Stomach (tissue), 9 donors: ENCODE data around the gene ZSWIM3. TPM values are rescaled to one million over a fixed set of nuclear protein-coding genes. Genes with fewer than 3 reads are reported as not detected.

Experiments
- DNase-seq, 2 donors: peaks; one replicate each; pipeline versions ENCODE4 v3.0.0 to v3.0.0-alpha.2; 2013 to 2019
- H3K27ac ChIP-seq, 5 donors: fragments of 200-600 bp in 4 of 5; sonication (generic) in 4 of 5; one replicate each; pipeline ENCODE4 v1.5.1; 2013 to 2019; ENCODE audit warnings: mild to moderate bottlenecking in 1 of 5, moderate library complexity in 1 of 5
- H3K27me3 ChIP-seq, 3 donors: fragments of 200-600 bp; sonication (generic); one replicate each; pipeline ENCODE4 v1.5.1; 2017 to 2019; ENCODE audit warnings: mixed run types in 1 of 3
- H3K36me3 ChIP-seq, 4 donors: fragments of 200-600 bp; sonication (generic); 1 replicate in 3 of 4; 2 replicates in 1 of 4; pipeline ENCODE4 v1.5.1; 2016 to 2019
- H3K4me1 ChIP-seq, 4 donors: fragments of 200-600 bp; sonication (generic); one replicate each; pipeline ENCODE4 v1.5.1; 2016 to 2019
- H3K4me3 ChIP-seq, 4 donors: fragments of 200-600 bp; sonication (generic) in 3 of 4; one replicate each; pipeline ENCODE4 v1.5.1; 2016 to 2019; ENCODE audit warnings: mild to moderate bottlenecking in 1 of 4
- H3K9me3 ChIP-seq, 4 donors: fragments of 200-600 bp; sonication (generic); one replicate each; pipeline ENCODE4 v1.5.1; 2016 to 2019
- CTCF ChIP-seq, 7 experiments: fragments of 450-650 bp in 4 of 7; fragments of 200-600 bp in 3 of 7; sonication (generic) in 3 of 7; IDR thresholded peaks; one replicate each; pipeline ENCODE4 v1.5.1; 2016 to 2019; ENCODE audit warnings: antibody characterized with exemption in 7 of 7, control low read depth in 2 of 7, mild to moderate bottlenecking in 1 of 7
- EP300 ChIP-seq: sonication (generic); formaldehyde crosslinking; IDR thresholded peaks from one replicate; pipeline ENCODE4 v1.6.1; 2017; ENCODE audit warnings: antibody characterized with exemption
- POLR2A ChIP-seq, 4 donors: fragments of 450-650 bp; IDR thresholded peaks; one replicate each; pipeline ENCODE4 v1.6.1; 2016; ENCODE audit warnings: antibody characterized with exemption in 4 of 4, control low read depth in 2 of 4, mild to moderate bottlenecking in 1 of 4, moderate library complexity in 1 of 4
- POLR2AphosphoS5 ChIP-seq, 3 donors: sonication (generic); formaldehyde crosslinking; IDR thresholded peaks; one replicate each; pipeline ENCODE4 v1.6.1; 2016; ENCODE audit warnings: antibody characterized with exemption in 3 of 3
- WGBS, 5 donors: extraction: QIAGEN DNeasy Blood & Tissue Kit in 3 of 5; methylation state at CpG; one replicate each; pipeline versions ENCODE4 v1.1.5 to v1.1.7; 2013 to 2018; 5-methylcytosine and 5-hydroxymethylcytosine counted together
- intact Hi-C: fragments of 100-400 bp; cut with DNase I; formaldehyde crosslinking; loops from one replicate; pipeline ENCODE4 v1.15.1; 2023; ENCODE audit warnings: low total_unique reads
- polyA plus RNA-seq, 3 donors: library from polyadenylated mRNA; stranded (reverse); fragments of 200-250 nt; gene quantifications; one replicate each; pipeline ENCODE4 v1.2.3, GENCODE V29; 2013
- total RNA-seq, 5 donors: library from RNA; depleted of rRNA; stranded (reverse); fragments of >200 nt; gene quantifications; one replicate each; pipeline versions ENCODE4 v1.1.0 to v1.2.3, GENCODE V29; 2014 to 2016
- donor health status: healthy with polysubstance abuse.
- donor health status: Bipolar disorder and iron deficiency.
- donor health status: healthy.

The ZSWIM3 gene
- total and polyA plus RNA-seq, 8 donors: 0.87 to 2.3 (median 1.8) TPM; not detected in 1

GRCh38 chr20:45861221-45862075, 4.0 kb downstream of the ZSWIM3 start:
- peak in 1 of 3 donors; percentile 12 for TF ChIP-seq POLR2AphosphoS5 (IDR thresholded peaks at IDR 0.05)
- no peak for TF ChIP-seq POLR2A (IDR thresholded peaks at IDR 0.05)
- TF ChIP-seq CTCF (IDR thresholded peaks at IDR 0.05): no peak
- TF ChIP-seq EP300: no peak
- Histone ChIP-seq H3K27me3 (no peaks in the 10 kb centered on the region), H3K4me1 (peaks cover 9 to 33% (median 23%) of the 10 kb centered on the region in 4 donors), H3K27ac (peak overlapping the region in 2 of 5 donors; percentile 30 to 38), H3K36me3 (no peaks in the 10 kb centered on the region), H3K9me3 (no peaks in the 10 kb centered on the region), H3K4me3 (no peak overlapping the region)
- intact Hi-C loops: no loop called here
- DNase-seq: peak; percentile 40 to 41
- WGBS, 5 donors: 66 to 78% (median 74%) methylated on average over 7 of the region's 7 CpGs

GRCh38 chr20:45863543-45864470, 6.4 kb downstream of the ZSWIM3 start:
- Histone ChIP-seq H3K4me3 (no peak overlapping the region), H3K9me3 (no peaks in the 10 kb centered on the region), H3K27me3 (no peaks in the 10 kb centered on the region), H3K36me3 (no peaks in the 10 kb centered on the region), H3K27ac (no peak overlapping the region), H3K4me1 (peaks cover 7 to 24% (median 7%) of the 10 kb centered on the region in 4 donors)
- WGBS, 5 donors: 81 to 92% (median 88%) methylated on average over 7 of the region's 7 CpGs
- DNase-seq: no peak
- TF ChIP-seq EP300: no peak
- TF ChIP-seq POLR2AphosphoS5 (IDR thresholded peaks at IDR 0.05): no peak
- TF ChIP-seq CTCF (IDR thresholded peaks at IDR 0.05): no peak
- no peak for TF ChIP-seq POLR2A (IDR thresholded peaks at IDR 0.05)
- intact Hi-C loops: no loop called here

GRCh38 chr20:45866454-45866853, 9.0 kb downstream of the ZSWIM3 start:
- WGBS, 5 donors: 92 to 98% (median 96%) methylated on average over 5 of the region's 5 CpGs
- TF ChIP-seq POLR2AphosphoS5 (IDR thresholded peaks at IDR 0.05) (no peak), EP300 (no peak), CTCF (IDR thresholded peaks at IDR 0.05) (no peak), POLR2A (IDR thresholded peaks at IDR 0.05) (no peak)

GRCh38 chr20:45867136-45867818, 9.9 kb downstream of the ZSWIM3 start:
- no peaks in the 10 kb centered on the region for H3K27me3 ChIP-seq
- no peak for DNase-seq
- no peak overlapping the region for H3K4me3 ChIP-seq
- 73 to 81% (median 78%) methylated on average over 6 of the region's 6 CpGs for WGBS, 5 donors
- H3K4me1 ChIP-seq: peaks cover 0 to 8% (median 3%) of the 10 kb centered on the region in 4 donors
- H3K9me3 ChIP-seq: no peaks in the 10 kb centered on the region
- H3K36me3 ChIP-seq: no peaks in the 10 kb centered on the region
- H3K27ac ChIP-seq: peak overlapping the region in 1 of 5 donors; percentile 2
- TF ChIP-seq POLR2A (IDR thresholded peaks at IDR 0.05): no peak
- no peak for TF ChIP-seq CTCF (IDR thresholded peaks at IDR 0.05)
- TF ChIP-seq POLR2AphosphoS5 (IDR thresholded peaks at IDR 0.05): no peak
- no peak for TF ChIP-seq EP300
- intact Hi-C loops: no loop called here

More at GRCh38 chr20:45866454-45866853, 9.0 kb downstream of the ZSWIM3 start:
- no peak overlapping the region for H3K27ac ChIP-seq
- H3K9me3 ChIP-seq: no peaks in the 10 kb centered on the region
- DNase-seq: no peak
- intact Hi-C loops: no loop called here
- peaks cover under 1 to 8% (median 5%) of the 10 kb centered on the region in 4 donors for H3K4me1 ChIP-seq
- no peaks in the 10 kb centered on the region for H3K36me3 ChIP-seq
- no peaks in the 10 kb centered on the region for H3K27me3 ChIP-seq
- H3K4me3 ChIP-seq: no peak overlapping the region
